Retinal pigment epithelial cell (primary cell): ENCODE data around the gene LRRTM3.

ENCODE experiments used
- DNase-seq: peaks from one replicate; pipeline ENCODE4 v3.0.0-alpha.2; 2010; ENCODE audit warnings: low read depth
- H3K4me3 ChIP-seq: 2 replicates; pipeline ENCODE4 v1.5.1; 2011; ENCODE audit warnings: mild to moderate bottlenecking, low read length, control low read depth, moderate library complexity
- TF ChIP-seq, protein P1 (sequence below): conservative IDR thresholded peaks from 2 replicates; pipeline ENCODE4 v1.5.1; 2011; ENCODE audit warnings: low read depth, low read length, control low read depth, inconsistent platforms

The LRRTM3 gene

DNA sequence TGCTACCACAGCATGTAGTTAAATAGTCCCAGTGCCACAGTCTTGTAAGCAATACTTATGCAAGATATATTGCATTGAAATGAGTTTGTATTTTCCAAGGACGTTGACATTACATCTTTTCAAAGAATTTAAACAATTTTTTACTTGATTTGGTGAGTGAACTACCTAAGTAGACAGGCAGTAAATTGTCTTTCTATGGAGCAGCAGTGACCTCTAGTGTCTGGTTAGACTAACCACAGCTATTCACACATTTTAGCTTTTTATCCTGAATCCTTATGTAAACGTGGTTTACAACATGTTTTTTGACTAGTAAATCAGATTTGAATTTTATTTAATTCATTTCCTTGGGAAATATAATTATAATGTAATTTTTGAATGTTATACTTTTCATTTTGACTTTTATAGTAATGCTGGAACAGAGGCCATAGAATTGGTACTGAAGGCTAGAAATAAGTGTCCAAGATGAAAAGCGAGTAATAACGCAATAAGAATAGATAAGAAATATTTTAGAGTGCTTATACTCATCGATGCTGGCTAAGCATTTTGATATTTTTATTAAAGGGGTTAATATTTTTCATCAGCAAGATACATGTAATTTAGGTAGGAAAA is 5.6 kb downstream of the LRRTM3 start:
- peak; percentile 43 for DNase-seq
- TF ChIP-seq, protein P1, sequence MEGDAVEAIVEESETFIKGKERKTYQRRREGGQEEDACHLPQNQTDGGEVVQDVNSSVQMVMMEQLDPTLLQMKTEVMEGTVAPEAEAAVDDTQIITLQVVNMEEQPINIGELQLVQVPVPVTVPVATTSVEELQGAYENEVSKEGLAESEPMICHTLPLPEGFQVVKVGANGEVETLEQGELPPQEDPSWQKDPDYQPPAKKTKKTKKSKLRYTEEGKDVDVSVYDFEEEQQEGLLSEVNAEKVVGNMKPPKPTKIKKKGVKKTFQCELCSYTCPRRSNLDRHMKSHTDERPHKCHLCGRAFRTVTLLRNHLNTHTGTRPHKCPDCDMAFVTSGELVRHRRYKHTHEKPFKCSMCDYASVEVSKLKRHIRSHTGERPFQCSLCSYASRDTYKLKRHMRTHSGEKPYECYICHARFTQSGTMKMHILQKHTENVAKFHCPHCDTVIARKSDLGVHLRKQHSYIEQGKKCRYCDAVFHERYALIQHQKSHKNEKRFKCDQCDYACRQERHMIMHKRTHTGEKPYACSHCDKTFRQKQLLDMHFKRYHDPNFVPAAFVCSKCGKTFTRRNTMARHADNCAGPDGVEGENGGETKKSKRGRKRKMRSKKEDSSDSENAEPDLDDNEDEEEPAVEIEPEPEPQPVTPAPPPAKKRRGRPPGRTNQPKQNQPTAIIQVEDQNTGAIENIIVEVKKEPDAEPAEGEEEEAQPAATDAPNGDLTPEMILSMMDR = peak; percentile 81
- H3K4me3 ChIP-seq = no peak overlapping the region

DNA sequence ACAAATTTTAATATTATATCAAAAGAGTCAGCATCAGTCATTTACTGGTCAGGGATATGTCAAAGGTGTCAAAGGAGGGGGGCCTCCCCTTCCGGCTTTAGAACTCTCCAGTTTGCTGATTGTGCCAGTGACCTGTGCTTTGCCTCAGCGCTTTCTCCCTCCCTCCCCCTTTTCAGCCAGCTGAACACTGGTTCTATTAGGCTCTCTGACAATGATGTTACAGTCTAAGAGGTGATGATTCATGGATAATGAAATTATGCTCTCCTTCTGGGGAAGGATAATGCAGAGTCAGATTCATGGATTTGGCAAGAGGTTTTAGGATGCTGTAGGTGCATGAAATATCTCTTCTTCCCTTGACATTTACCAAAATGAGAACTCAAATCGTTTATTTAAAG is 6.1 kb downstream of the LRRTM3 start:
- DNase-seq = no peak
- TF ChIP-seq, protein P1 = no peak
- H3K4me3 ChIP-seq = no peak overlapping the region

GRCh38 chr10:66934711-66935110 is 8.9 kb downstream of the LRRTM3 start:
- TF ChIP-seq, protein P1 = no peak
- DNase-seq = no peak
- H3K4me3 ChIP-seq = no peak overlapping the region

DNA sequence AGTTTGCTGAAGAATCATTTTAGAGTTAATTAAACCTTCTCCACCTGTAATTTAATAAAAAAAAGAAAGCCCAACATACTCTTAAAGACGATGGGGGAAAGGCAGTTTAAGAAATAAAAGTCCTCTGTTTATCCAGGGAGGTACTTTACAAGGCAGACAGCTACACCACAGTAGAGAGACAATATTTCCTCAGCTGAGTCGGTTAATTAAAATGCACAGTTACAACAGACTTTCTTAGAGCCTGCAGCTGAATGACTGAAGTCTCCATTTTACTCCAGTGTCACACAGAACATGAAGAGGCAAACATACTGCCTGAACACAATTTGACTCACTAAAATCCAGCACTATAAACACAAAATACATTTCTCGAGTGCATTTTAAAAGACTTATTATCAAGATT is 15.1 kb downstream of the LRRTM3 start:
- TF ChIP-seq, protein P1 = no peak
- H3K4me3 ChIP-seq = no peak overlapping the region
- no peak for DNase-seq

DNA sequence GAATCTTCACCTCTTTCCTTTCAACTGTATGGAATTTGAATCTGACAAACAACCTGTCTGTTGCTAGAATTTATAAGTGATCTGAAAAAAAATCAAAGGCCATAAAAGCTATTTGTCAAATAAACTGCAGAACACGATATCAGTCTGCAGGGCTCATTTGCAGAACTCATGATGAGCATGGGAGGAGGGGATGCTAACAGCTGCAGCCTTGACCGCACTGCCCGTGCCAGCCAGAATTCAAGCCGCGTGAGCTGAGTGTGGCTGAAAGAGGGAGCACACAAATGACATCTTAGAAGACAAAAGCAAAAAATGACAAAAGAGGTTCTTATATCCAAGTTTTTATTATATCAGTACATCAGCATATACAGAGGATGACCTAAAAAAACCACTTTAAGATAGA is 15.7 kb downstream of the LRRTM3 start:
- TF ChIP-seq, protein P1 = no peak
- no peak for DNase-seq
- no peak overlapping the region for H3K4me3 ChIP-seq

GRCh38 chr10:66942407-66942806 is 16.6 kb downstream of the LRRTM3 start:
- DNase-seq = no peak
- no peak overlapping the region for H3K4me3 ChIP-seq
- TF ChIP-seq, protein P1 = no peak

GRCh38 chr10:66943590-66943989 is 17.8 kb downstream of the LRRTM3 start:
- no peak for DNase-seq
- TF ChIP-seq, protein P1 = no peak
- H3K4me3 ChIP-seq = no peak overlapping the region
